Brain microvascular endothelial cell (primary cell): Measurements from ENCODE around the gene ADAMTS17.

Experiments
- DNase-seq: peaks from one replicate; pipeline ENCODE4 v3.0.0-alpha.2; 2020
- H3K27ac ChIP-seq: fragments of 250-450 bp; sonication (Bioruptor Pico); 2 replicates; pipeline ENCODE4 v1.5.1; 2020; ENCODE audit warnings: mild to moderate bottlenecking, moderate library complexity
- H3K27me3 ChIP-seq: fragments of 250-450 bp; sonication (Bioruptor Pico); replicated peaks from 2 replicates; pipeline ENCODE4 v1.5.1; 2020; ENCODE audit warnings: mild to moderate bottlenecking
- H3K36me3 ChIP-seq: fragments of 250-450 bp; sonication (Bioruptor Pico); replicated peaks from 2 replicates; pipeline ENCODE4 v1.5.1; 2020; ENCODE audit warnings: mild to moderate bottlenecking
- H3K4me3 ChIP-seq: 2 replicates; pipeline ENCODE4 v1.5.1; 2011; ENCODE audit warnings: low read depth, mild to moderate bottlenecking, control low read depth, low read length, moderate library complexity
- CTCF ChIP-seq: IDR thresholded peaks from 2 replicates; pipeline ENCODE4 v1.5.1; 2011; ENCODE audit warnings: low read depth, mild to moderate bottlenecking, moderate library complexity, low read length, control low read depth, inconsistent platforms; ENCODE audit errors: missing control alignments
- in situ Hi-C: cut with HindIII; loops from 2 replicates; pipeline ENCODE4 v1.10.0; 2017; ENCODE audit warnings: low sequenced_read_pairs, low pct_ligation_motif_present

Gene ADAMTS17

GRCh38 chr15:100115066-100115710 lies 226.6 kb downstream of the ADAMTS17 start:
- H3K36me3 ChIP-seq: no peaks in the 10 kb centered on the region
- in situ Hi-C loops: no loop called here
- no peak for DNase-seq
- H3K27ac ChIP-seq: peak overlapping the region; percentile 95
- TF ChIP-seq CTCF: no peak
- H3K27me3 ChIP-seq: no peaks in the 10 kb centered on the region
- H3K4me3 ChIP-seq: no peak overlapping the region

- in situ Hi-C loops: no loop called here
- no peaks in the 10 kb centered on the region for H3K27me3 ChIP-seq
- TF ChIP-seq CTCF: no peak
- peak; percentile 70 for DNase-seq
- peak overlapping the region; percentile 95 for H3K27ac ChIP-seq
- peak overlapping the region; percentile 29 for H3K4me3 ChIP-seq
- no peaks in the 10 kb centered on the region for H3K36me3 ChIP-seq
These were observed 227.2 kb downstream of the ADAMTS17 start for GRCh38 chr15:100114571-100114970.

- in situ Hi-C loops: no loop called here
- no peaks in the 10 kb centered on the region for H3K27me3 ChIP-seq
- H3K4me3 ChIP-seq: peak overlapping the region; percentile 29
- peak; percentile 95 for DNase-seq
- H3K27ac ChIP-seq: peak overlapping the region; percentile 95
- TF ChIP-seq CTCF: no peak
- no peaks in the 10 kb centered on the region for H3K36me3 ChIP-seq
These were observed 227.7 kb downstream of the ADAMTS17 start for GRCh38 chr15:100114100-100114499.

- no peaks in the 10 kb centered on the region for H3K36me3 ChIP-seq
These were observed 228.3 kb downstream of the ADAMTS17 start for GRCh38 chr15:100113351-100114080.

GRCh38 chr15:100112636-100113305 lies 229.0 kb downstream of the ADAMTS17 start:
- no peak for TF ChIP-seq CTCF
- DNase-seq: no peak
- no peak overlapping the region for H3K27ac ChIP-seq
- H3K36me3 ChIP-seq: no peaks in the 10 kb centered on the region
- in situ Hi-C loops: no loop called here
- no peak overlapping the region for H3K4me3 ChIP-seq
- H3K27me3 ChIP-seq: no peaks in the 10 kb centered on the region

More at GRCh38 chr15:100113351-100114080, 228.3 kb downstream of the ADAMTS17 start:
- in situ Hi-C loops: no loop called here
- no peak for TF ChIP-seq CTCF
- DNase-seq: no peak
- Histone ChIP-seq H3K27me3 (no peaks in the 10 kb centered on the region), H3K27ac (peak overlapping the region; percentile 95), H3K4me3 (no peak overlapping the region)
